ENCODE results near the gene GALR2.

Gene GALR2, protein sequence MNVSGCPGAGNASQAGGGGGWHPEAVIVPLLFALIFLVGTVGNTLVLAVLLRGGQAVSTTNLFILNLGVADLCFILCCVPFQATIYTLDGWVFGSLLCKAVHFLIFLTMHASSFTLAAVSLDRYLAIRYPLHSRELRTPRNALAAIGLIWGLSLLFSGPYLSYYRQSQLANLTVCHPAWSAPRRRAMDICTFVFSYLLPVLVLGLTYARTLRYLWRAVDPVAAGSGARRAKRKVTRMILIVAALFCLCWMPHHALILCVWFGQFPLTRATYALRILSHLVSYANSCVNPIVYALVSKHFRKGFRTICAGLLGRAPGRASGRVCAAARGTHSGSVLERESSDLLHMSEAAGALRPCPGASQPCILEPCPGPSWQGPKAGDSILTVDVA

GRCh38 chr17:76074390-76075363 lies at the start of gene GALR2:
Gene GALR2 (plus strand): TSS chr17:76074781. CDS start chr17:76074884, 103 bp downstream.
- TF ChIP-seq CTCF (IDR thresholded peaks at IDR 0.05): no peak

DNA sequence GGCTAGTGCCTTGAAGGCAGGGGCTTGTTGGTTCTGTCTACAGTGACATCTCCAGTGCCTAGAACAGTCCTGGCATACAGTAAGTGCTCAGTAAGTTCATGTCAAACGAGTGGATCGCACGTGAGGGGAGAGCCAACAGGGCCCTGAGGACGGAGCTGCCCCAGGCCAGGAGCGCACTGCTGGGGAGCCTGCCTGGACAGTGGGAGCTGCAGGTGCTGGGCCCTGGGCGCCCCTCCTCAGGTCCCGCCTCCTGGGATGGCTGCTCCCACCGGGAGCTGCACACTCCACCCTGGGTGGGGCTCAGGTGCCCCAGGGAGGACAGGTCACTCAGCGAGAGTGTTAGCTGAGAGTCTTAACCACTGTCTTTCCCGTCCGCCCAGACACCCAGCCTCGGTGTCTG lies 49.3 kb upstream of the GALR2 start:
- TF ChIP-seq CTCF (IDR thresholded peaks at IDR 0.05): no peak

GRCh38 chr17:76026714-76027158 lies 47.8 kb upstream of the GALR2 start:
- no peak for TF ChIP-seq CTCF (IDR thresholded peaks at IDR 0.05)

GRCh38 chr17:76027159-76027839 lies 47.3 kb upstream of the GALR2 start, which contains the start of gene EVPL:
Gene EVPL (minus strand): TSS chr17:76027306. CDS start chr17:76027198, 108 bp downstream.
- TF ChIP-seq CTCF (IDR thresholded peaks at IDR 0.05): no peak

DNA sequence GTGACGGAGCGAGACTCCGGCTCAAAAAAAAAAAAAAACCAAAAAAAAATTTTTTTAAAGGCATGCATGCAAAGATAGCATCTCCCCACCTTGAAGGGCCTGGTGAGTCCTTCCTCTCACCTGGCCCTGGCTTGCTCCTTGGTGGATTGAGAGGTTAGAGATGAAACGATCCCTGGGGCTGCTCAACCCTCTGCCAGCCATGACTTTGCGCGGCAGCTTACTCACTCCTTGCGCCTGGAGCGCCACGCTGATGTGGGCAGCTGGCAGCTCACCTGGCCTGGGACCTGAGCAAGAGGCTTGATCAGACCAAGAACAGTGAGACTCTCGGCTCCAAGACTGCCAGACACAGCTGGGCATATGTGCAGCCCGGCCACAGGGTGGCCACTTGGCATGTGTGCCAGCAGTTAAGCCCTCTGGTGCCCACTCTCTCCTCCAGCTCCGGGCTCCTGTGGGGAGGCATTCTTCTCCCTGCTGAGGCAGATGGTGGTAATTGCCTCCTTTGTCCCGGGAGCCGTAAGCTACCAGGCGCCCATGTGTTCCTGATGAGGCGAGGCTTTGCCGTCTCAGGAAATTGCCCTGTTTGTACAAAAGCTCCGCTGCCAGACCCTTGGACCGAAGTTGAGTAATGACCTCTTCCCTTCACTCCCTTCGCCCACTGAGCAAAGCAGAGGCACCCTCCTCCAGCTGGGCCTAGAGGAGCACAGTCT lies 42.4 kb upstream of the GALR2 start:
- TF ChIP-seq CTCF (IDR thresholded peaks at IDR 0.05): no peak

- TF ChIP-seq CTCF (IDR thresholded peaks at IDR 0.05): no peak
These were observed 41.8 kb upstream of the GALR2 start for GRCh38 chr17:76032780-76033108.
